ENCODE results near the gene ARMC12. TPM values are rescaled to one million over a fixed set of nuclear protein-coding genes. Genes with fewer than 3 reads are reported as not detected.

ARMC12 gene
- total and polyA plus RNA-seq, 4 donors = 0.20 to 1.1 (median 0.76) TPM

GRCh38 chr6:35780719-35781118 is 43.9 kb downstream of the ARMC12 start, which contains the start of gene CLPSL1:
CLPSL1 (plus strand) TSS chr6:35781019; CDS start chr6:35781111, 92 bp downstream.
- Histone ChIP-seq H3K9ac (ENCODE audit: insufficient read depth in 1 of 2, low read length in 2 of 2) (no peak within 1 kb of the TSS), H3K4me1 (ENCODE audit: control insufficient read depth in 5 of 5, insufficient read depth in 5 of 5, low read length in 5 of 5) (no peaks in the 10 kb centered on the region)

GRCh38 chr6:35781290-35781689 is 44.5 kb downstream of the ARMC12 start:
- ATAC-seq (ENCODE audit: insufficient read depth, low FRiP score) = no peak
- H3K4me1 ChIP-seq (ENCODE audit: control insufficient read depth in 5 of 5, insufficient read depth in 5 of 5, low read length in 5 of 5) = no peaks in the 10 kb centered on the region
- H3K9ac ChIP-seq (ENCODE audit: insufficient read depth in 1 of 2, low read length in 2 of 2) = no peak overlapping the region
- H3K4me3 ChIP-seq = no peak overlapping the region
- no peak overlapping the region for H3K27ac ChIP-seq (ENCODE audit: low read depth in 1 of 2, low read length in 1 of 2)
- H3K36me3 ChIP-seq (ENCODE audit: control insufficient read depth in 4 of 4, insufficient read depth in 4 of 4, low read length in 4 of 4) = no peaks in the 10 kb centered on the region
- no peak for DNase-seq
- peaks cover 0 to 3% (median 2%) of the 10 kb centered on the region in 3 donors for H3K27me3 ChIP-seq (ENCODE audit: control insufficient read depth in 3 of 3, insufficient read depth in 3 of 3, low read length in 2 of 3)
- no peak for TF ChIP-seq CTCF (IDR thresholded peaks at IDR 0.05; ENCODE audit: control extremely low read depth, extremely low read depth)
- WGBS, 2 donors = 95 to 100% methylated on average over 2 of the region's 2 CpGs
- H3K9me3 ChIP-seq (ENCODE audit: control insufficient read depth in 4 of 4, insufficient read depth in 3 of 4, low read length in 3 of 4) = peaks cover 0 to 1% (median 0%) of the 10 kb centered on the region in 4 donors

More at GRCh38 chr6:35780719-35781118, 43.9 kb downstream of the ARMC12 start, which contains the start of gene CLPSL1:
- no peaks in the 10 kb centered on the region for H3K36me3 ChIP-seq (ENCODE audit: control insufficient read depth in 4 of 4, insufficient read depth in 4 of 4, low read length in 4 of 4)
- no peak for TF ChIP-seq CTCF (IDR thresholded peaks at IDR 0.05; ENCODE audit: control extremely low read depth, extremely low read depth)
- DNase-seq (no peak), ATAC-seq (ENCODE audit: insufficient read depth, low FRiP score) (no peak)
- H3K9me3 ChIP-seq (ENCODE audit: control insufficient read depth in 4 of 4, insufficient read depth in 3 of 4, low read length in 3 of 4) = peaks cover 0 to 1% (median 0%) of the 10 kb centered on the region in 4 donors
- no peak within 1 kb of the TSS for H3K27ac ChIP-seq (ENCODE audit: low read depth in 1 of 2, low read length in 1 of 2)
- H3K4me3 ChIP-seq = no peak within 1 kb of the TSS
- no peaks in the 10 kb centered on the region for H3K27me3 ChIP-seq (ENCODE audit: control insufficient read depth in 3 of 3, insufficient read depth in 3 of 3, low read length in 2 of 3)
- 84 to 92% methylated on average over 7 of the region's 7 CpGs for WGBS, 2 donors

GRCh38 chr6:35782424-35782823 is 45.6 kb downstream of the ARMC12 start:
- no peak for TF ChIP-seq CTCF (IDR thresholded peaks at IDR 0.05; ENCODE audit: control extremely low read depth, extremely low read depth)
- DNase-seq (no peak), ATAC-seq (ENCODE audit: insufficient read depth, low FRiP score) (no peak)
- no peak overlapping the region for H3K27ac ChIP-seq (ENCODE audit: low read depth in 1 of 2, low read length in 1 of 2)
- peaks cover 0 to 3% (median 0%) of the 10 kb centered on the region in 4 donors for H3K9me3 ChIP-seq (ENCODE audit: control insufficient read depth in 4 of 4, insufficient read depth in 3 of 4, low read length in 3 of 4)
- no peaks in the 10 kb centered on the region for H3K36me3 ChIP-seq (ENCODE audit: control insufficient read depth in 4 of 4, insufficient read depth in 4 of 4, low read length in 4 of 4)
- H3K4me1 ChIP-seq (ENCODE audit: control insufficient read depth in 5 of 5, insufficient read depth in 5 of 5, low read length in 5 of 5) = no peaks in the 10 kb centered on the region
- no peak overlapping the region for H3K4me3 ChIP-seq
- H3K27me3 ChIP-seq (ENCODE audit: control insufficient read depth in 3 of 3, insufficient read depth in 3 of 3, low read length in 2 of 3) = peaks cover 0 to 10% (median 9%) of the 10 kb centered on the region in 3 donors
- H3K9ac ChIP-seq (ENCODE audit: insufficient read depth in 1 of 2, low read length in 2 of 2) = no peak overlapping the region
- WGBS, 2 donors = 67 to 80% methylated on average over 3 of the region's 3 CpGs

GRCh38 chr6:35784200-35784599 is 47.4 kb downstream of the ARMC12 start:
- no peaks in the 10 kb centered on the region for H3K36me3 ChIP-seq (ENCODE audit: control insufficient read depth in 4 of 4, insufficient read depth in 4 of 4, low read length in 4 of 4)
- H3K27ac ChIP-seq (ENCODE audit: low read depth in 1 of 2, low read length in 1 of 2) = no peak overlapping the region
- peaks cover 0 to 3% (median 0%) of the 10 kb centered on the region in 4 donors for H3K9me3 ChIP-seq (ENCODE audit: control insufficient read depth in 4 of 4, insufficient read depth in 3 of 4, low read length in 3 of 4)
- no peak overlapping the region for H3K4me3 ChIP-seq
- peaks cover 0 to 15% (median 14%) of the 10 kb centered on the region in 3 donors for H3K27me3 ChIP-seq (ENCODE audit: control insufficient read depth in 3 of 3, insufficient read depth in 3 of 3, low read length in 2 of 3)
- H3K4me1 ChIP-seq (ENCODE audit: control insufficient read depth in 5 of 5, insufficient read depth in 5 of 5, low read length in 5 of 5) = no peaks in the 10 kb centered on the region
- TF ChIP-seq CTCF (IDR thresholded peaks at IDR 0.05; ENCODE audit: control extremely low read depth, extremely low read depth) = no peak
- ATAC-seq (ENCODE audit: insufficient read depth, low FRiP score) (no peak), DNase-seq (no peak)
- 61 to 84% methylated on average over 2 of the region's 2 CpGs for WGBS, 2 donors
- H3K9ac ChIP-seq (ENCODE audit: insufficient read depth in 1 of 2, low read length in 2 of 2) = no peak overlapping the region
